Fibroblast of villous mesenchyme (primary cell): ENCODE results near the gene ATP6V1F. TPM values are rescaled to one million over a fixed set of nuclear protein-coding genes. Genes with fewer than 3 reads are reported as not detected.

Source experiments
- DNase-seq: peaks from one replicate; pipeline ENCODE4 v3.0.0-alpha.2; 2010; ENCODE audit warnings: low read depth
- H3K4me3 ChIP-seq: 2 replicates; pipeline ENCODE4 v1.5.1; 2011; ENCODE audit warnings: low read depth, mild to moderate bottlenecking, low read length
- CTCF ChIP-seq: IDR thresholded peaks from 2 replicates; pipeline ENCODE4 v1.5.1; 2012; ENCODE audit warnings: low read depth, mild to moderate bottlenecking, low read length; ENCODE audit not compliant: insufficient read depth
- total RNA-seq: library from RNA; depleted of rRNA; stranded (reverse); fragments of >200 nt; gene quantifications from 2 replicates; pipeline ENCODE4 v1.2.3, GENCODE V29; 2012

The ATP6V1F gene
- total RNA-seq, 1 donor: 82.5 TPM

- no peak overlapping the region for H3K4me3 ChIP-seq
These were observed 52.7 kb downstream of the ATP6V1F start for GRCh38 chr7:128915271-128915819.

More at GRCh38 chr7:128915271-128915819, 52.7 kb downstream of the ATP6V1F start:
- no peak for DNase-seq
- TF ChIP-seq CTCF: no peak

Other genes with a start within 250 kb of the ATP6V1F start
- gene GARIN1A, start 190.6 kb upstream of the ATP6V1F start, total RNA-seq: 0.64 and 2.6 TPM in 2 replicates
- gene CALU, start 123.5 kb upstream of the ATP6V1F start, total RNA-seq: 689 and 855 TPM in 2 replicates
- not detected in 2 replicates for gene OPN1SW, start 87.1 kb upstream of the ATP6V1F start, total RNA-seq
- 9.9 and 10.6 TPM in 2 replicates for gene CCDC136, start 70.9 kb upstream of the ATP6V1F start, total RNA-seq
- gene FLNC, start 32.5 kb upstream of the ATP6V1F start, total RNA-seq: 185 and 202 TPM in 2 replicates
- gene KCP, start 47.9 kb downstream of the ATP6V1F start, total RNA-seq: under 0.01 TPM in 1 of 2 replicates, not detected in the other
- under 0.01 TPM in 1 of 2 replicates, not detected in the other for gene IRF5, start 75.1 kb downstream of the ATP6V1F start, total RNA-seq
- gene TNPO3, start 192.3 kb downstream of the ATP6V1F start, total RNA-seq: 55.4 and 60.9 TPM in 2 replicates